NK-92 (cell line): Measurements from ENCODE around the gene PRR19.

Experiments
- DNase-seq: peaks from one replicate; lab custom pipeline; 2025; ENCODE audit not compliant: unreplicated experiment; lab: John Stamatoyannopoulos, UW

PRR19 gene

GRCh38 chr19:42345191-42345812 lies 43.4 kb downstream of the PRR19 start:
- DNase-seq: no peak

- DNase-seq: no peak
Observed at GRCh38 chr19:42348211-42348610, 46.3 kb downstream of the PRR19 start.

- no peak for DNase-seq
Observed at GRCh38 chr19:42349378-42350107, 47.6 kb downstream of the PRR19 start.

GRCh38 chr19:42350417-42350816 lies 48.5 kb downstream of the PRR19 start:
- DNase-seq: no peak

GRCh38 chr19:42351079-42351735 lies 49.3 kb downstream of the PRR19 start:
- no peak for DNase-seq

- no peak for DNase-seq
Observed at GRCh38 chr19:42352301-42353259, 50.6 kb downstream of the PRR19 start.

GRCh38 chr19:42353341-42354015 lies 51.5 kb downstream of the PRR19 start:
- DNase-seq: no peak

GRCh38 chr19:42355896-42356295 lies 54.0 kb downstream of the PRR19 start:
- no peak for DNase-seq

GRCh38 chr19:42356686-42357085 lies 54.8 kb downstream of the PRR19 start:
- DNase-seq: no peak

GRCh38 chr19:42357290-42357689 lies 55.4 kb downstream of the PRR19 start:
- DNase-seq: no peak
